ENCODE measurements around the gene TMEM151B. TPM values are rescaled to one million over a fixed set of nuclear protein-coding genes. Genes with fewer than 3 reads are reported as not detected.
A peak's percentile ranks its signal among the peaks of the same experiment; 100 is the strongest.

Gene TMEM151B
- total and polyA plus RNA-seq, 2 of the 13 experiments (the other 11 are each of a cell fraction or from before 2014, with no cell fraction given): not detected

DNA sequence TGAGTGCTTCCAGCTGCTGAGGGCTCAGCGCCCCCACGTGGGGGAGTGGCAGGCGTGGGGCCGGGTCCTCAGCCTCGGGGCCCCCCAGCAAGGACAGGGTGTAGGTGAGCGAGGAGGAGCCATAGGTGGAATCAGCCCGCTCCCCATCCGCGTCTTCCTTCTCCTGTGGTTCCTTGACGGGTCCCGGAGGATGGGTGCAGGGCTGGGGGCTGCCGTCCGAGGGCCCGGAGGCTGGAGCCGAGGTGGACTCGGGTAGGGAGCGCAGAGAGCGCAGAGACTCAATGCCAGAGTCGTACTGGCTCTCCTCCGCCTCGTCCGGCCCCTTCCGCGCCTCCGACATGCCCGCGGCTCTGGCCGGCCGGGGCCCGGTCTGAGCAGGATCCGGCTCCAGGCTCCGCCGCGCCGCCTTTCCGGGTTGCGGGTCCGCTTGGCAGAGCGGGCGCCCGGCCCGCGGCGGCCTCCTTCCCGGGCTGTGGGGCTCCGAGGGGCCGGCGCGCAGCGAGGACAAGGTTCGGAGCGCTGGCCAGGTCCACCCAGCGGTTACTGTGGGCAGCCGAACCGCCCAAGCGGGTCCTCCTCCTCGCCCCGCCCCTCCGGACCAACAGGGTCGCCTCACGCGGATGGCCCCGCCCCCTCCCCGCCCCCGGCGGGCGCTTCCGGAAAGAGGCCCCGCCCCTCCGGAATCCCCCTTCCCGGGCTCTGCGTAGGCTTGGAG is 5.1 kb upstream of the TMEM151B start, which contains the start of gene NFKBIE (continued):
- TF ChIP-seq ZFP1 (CRISPR knock-in tag; IDR thresholded peaks at IDR 0.05): no peak
- TF ChIP-seq ZNF549 (CRISPR knock-in tag; IDR thresholded peaks at IDR 0.05): peak; percentile 80; the same call in 1 of the 2 replicates
- no peak for TF ChIP-seq ZNF337 (CRISPR knock-in tag; IDR thresholded peaks at IDR 0.05; ENCODE audit: borderline replicate concordance, low read depth)
- no peak for TF ChIP-seq SUZ12 (IDR thresholded peaks at IDR 0.05; ENCODE audit: low read depth, low read length)
- TF ChIP-seq, protein P1, sequence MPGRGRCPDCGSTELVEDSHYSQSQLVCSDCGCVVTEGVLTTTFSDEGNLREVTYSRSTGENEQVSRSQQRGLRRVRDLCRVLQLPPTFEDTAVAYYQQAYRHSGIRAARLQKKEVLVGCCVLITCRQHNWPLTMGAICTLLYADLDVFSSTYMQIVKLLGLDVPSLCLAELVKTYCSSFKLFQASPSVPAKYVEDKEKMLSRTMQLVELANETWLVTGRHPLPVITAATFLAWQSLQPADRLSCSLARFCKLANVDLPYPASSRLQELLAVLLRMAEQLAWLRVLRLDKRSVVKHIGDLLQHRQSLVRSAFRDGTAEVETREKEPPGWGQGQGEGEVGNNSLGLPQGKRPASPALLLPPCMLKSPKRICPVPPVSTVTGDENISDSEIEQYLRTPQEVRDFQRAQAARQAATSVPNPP (CRISPR knock-in tag; IDR thresholded peaks at IDR 0.05): no peak
- no peak for TF ChIP-seq TOE1 (CRISPR knock-in tag; IDR thresholded peaks at IDR 0.05)
- TF ChIP-seq MEIS1 (CRISPR knock-in tag; IDR thresholded peaks at IDR 0.05; ENCODE audit: borderline replicate concordance): peak; percentile 62; the same call in 1 of the 2 replicates
- TF ChIP-seq, protein P2, sequence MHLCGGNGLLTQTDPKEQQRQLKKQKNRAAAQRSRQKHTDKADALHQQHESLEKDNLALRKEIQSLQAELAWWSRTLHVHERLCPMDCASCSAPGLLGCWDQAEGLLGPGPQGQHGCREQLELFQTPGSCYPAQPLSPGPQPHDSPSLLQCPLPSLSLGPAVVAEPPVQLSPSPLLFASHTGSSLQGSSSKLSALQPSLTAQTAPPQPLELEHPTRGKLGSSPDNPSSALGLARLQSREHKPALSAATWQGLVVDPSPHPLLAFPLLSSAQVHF (CRISPR knock-in tag; IDR thresholded peaks at IDR 0.05): no peak
- no peak for TF ChIP-seq THYN1 (CRISPR knock-in tag; IDR thresholded peaks at IDR 0.05; ENCODE audit: borderline replicate concordance, low read depth)
- TF ChIP-seq ZNF367 (CRISPR knock-in tag; IDR thresholded peaks at IDR 0.05; ENCODE audit: borderline replicate concordance): no peak
- TF ChIP-seq GTF3A (CRISPR knock-in tag; conservative IDR thresholded peaks at IDR 0.05): no peak
- no peak for TF ChIP-seq STAT5B (CRISPR knock-in tag; IDR thresholded peaks at IDR 0.05)
- peak; percentile 16; the same call in 1 of the 2 replicates for TF ChIP-seq ISL2 (CRISPR knock-in tag; IDR thresholded peaks at IDR 0.05)
- no peak for TF ChIP-seq ZNF616 (CRISPR knock-in tag; IDR thresholded peaks at IDR 0.05; ENCODE audit: low read depth)
- no peak for TF ChIP-seq FOXJ3 (CRISPR knock-in tag; IDR thresholded peaks at IDR 0.05; ENCODE audit: borderline replicate concordance)
- no peak for TF ChIP-seq MBD4 (IDR thresholded peaks at IDR 0.05; ENCODE audit: borderline replicate concordance, low read length)
- TF ChIP-seq TBP (CRISPR knock-in tag; IDR thresholded peaks at IDR 0.05): no peak
- TF ChIP-seq NAIF1 (CRISPR knock-in tag; IDR thresholded peaks at IDR 0.05; ENCODE audit: borderline replicate concordance): no peak
- peak; percentile 85 for TF ChIP-seq ZNF441 (CRISPR knock-in tag; IDR thresholded peaks at IDR 0.05; ENCODE audit: borderline replicate concordance)
- TF ChIP-seq, protein P3, sequence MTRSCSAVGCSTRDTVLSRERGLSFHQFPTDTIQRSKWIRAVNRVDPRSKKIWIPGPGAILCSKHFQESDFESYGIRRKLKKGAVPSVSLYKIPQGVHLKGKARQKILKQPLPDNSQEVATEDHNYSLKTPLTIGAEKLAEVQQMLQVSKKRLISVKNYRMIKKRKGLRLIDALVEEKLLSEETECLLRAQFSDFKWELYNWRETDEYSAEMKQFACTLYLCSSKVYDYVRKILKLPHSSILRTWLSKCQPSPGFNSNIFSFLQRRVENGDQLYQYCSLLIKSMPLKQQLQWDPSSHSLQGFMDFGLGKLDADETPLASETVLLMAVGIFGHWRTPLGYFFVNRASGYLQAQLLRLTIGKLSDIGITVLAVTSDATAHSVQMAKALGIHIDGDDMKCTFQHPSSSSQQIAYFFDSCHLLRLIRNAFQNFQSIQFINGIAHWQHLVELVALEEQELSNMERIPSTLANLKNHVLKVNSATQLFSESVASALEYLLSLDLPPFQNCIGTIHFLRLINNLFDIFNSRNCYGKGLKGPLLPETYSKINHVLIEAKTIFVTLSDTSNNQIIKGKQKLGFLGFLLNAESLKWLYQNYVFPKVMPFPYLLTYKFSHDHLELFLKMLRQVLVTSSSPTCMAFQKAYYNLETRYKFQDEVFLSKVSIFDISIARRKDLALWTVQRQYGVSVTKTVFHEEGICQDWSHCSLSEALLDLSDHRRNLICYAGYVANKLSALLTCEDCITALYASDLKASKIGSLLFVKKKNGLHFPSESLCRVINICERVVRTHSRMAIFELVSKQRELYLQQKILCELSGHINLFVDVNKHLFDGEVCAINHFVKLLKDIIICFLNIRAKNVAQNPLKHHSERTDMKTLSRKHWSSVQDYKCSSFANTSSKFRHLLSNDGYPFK (CRISPR knock-in tag; IDR thresholded peaks at IDR 0.05; ENCODE audit: borderline replicate concordance): peak; percentile 30; the same call in 1 of the 2 replicates
- TF ChIP-seq ZNF224 (CRISPR knock-in tag; IDR thresholded peaks at IDR 0.05): no peak
- TF ChIP-seq, protein P4, sequence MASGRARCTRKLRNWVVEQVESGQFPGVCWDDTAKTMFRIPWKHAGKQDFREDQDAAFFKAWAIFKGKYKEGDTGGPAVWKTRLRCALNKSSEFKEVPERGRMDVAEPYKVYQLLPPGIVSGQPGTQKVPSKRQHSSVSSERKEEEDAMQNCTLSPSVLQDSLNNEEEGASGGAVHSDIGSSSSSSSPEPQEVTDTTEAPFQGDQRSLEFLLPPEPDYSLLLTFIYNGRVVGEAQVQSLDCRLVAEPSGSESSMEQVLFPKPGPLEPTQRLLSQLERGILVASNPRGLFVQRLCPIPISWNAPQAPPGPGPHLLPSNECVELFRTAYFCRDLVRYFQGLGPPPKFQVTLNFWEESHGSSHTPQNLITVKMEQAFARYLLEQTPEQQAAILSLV (CRISPR knock-in tag; IDR thresholded peaks at IDR 0.05; ENCODE audit: borderline replicate concordance): no peak
- TF ChIP-seq ZNF432 (CRISPR knock-in tag; IDR thresholded peaks at IDR 0.05; ENCODE audit: borderline replicate concordance): no peak
- no peak for TF ChIP-seq KLF15 (CRISPR knock-in tag; IDR thresholded peaks at IDR 0.05; ENCODE audit: borderline replicate concordance)

Data from HepG2 (cell line).